H9 (cell line): ENCODE data around the gene NXN. TPM values are rescaled to one million over a fixed set of nuclear protein-coding genes. Genes with fewer than 3 reads are reported as not detected.

ENCODE experiments used
- DNase-seq: peaks from one replicate; pipeline ENCODE4 v3.0.0-alpha.2; 2017
- H2AFZ ChIP-seq: one replicate; pipeline ENCODE4 v1.6.1; 2013; ENCODE audit warnings: mild to moderate bottlenecking, low read length, control low read depth, moderate library complexity
- H2AK5ac ChIP-seq: 2 replicates; pipeline ENCODE4 v1.6.1; 2013; ENCODE audit warnings: low read length, control low read depth, mixed read lengths; ENCODE audit not compliant: insufficient read length
- H2BK120ac ChIP-seq: one replicate; pipeline ENCODE4 v1.6.1; 2013; ENCODE audit warnings: low read depth, mild to moderate bottlenecking, low read length, control low read depth, inconsistent platforms; ENCODE audit not compliant: poor library complexity, severe bottlenecking
- H2BK12ac ChIP-seq: 2 replicates; pipeline ENCODE4 v1.6.1; 2013; ENCODE audit warnings: low read length, control low read depth, mixed read lengths, low read depth; ENCODE audit not compliant: insufficient read length
- H2BK15ac ChIP-seq: 2 replicates; pipeline ENCODE4 v1.6.1; 2013; ENCODE audit warnings: low read depth, low read length, control low read depth
- H2BK20ac ChIP-seq: one replicate; pipeline ENCODE4 v1.6.1; 2013; ENCODE audit warnings: low read depth, mild to moderate bottlenecking, low read length, control low read depth, inconsistent platforms; ENCODE audit not compliant: poor library complexity, severe bottlenecking
- H2BK5ac ChIP-seq: 2 replicates; pipeline ENCODE4 v1.6.1; 2013; ENCODE audit warnings: low read length, control low read depth, mixed read lengths; ENCODE audit not compliant: insufficient read length
- H3K14ac ChIP-seq: 2 replicates; pipeline ENCODE4 v1.6.1; 2013; ENCODE audit warnings: low read length, control low read depth; ENCODE audit not compliant: insufficient read depth
- H3K18ac ChIP-seq: 2 replicates; pipeline ENCODE4 v1.6.1; 2013; ENCODE audit warnings: low read depth, mild to moderate bottlenecking, mixed read lengths, low read length, control low read depth; ENCODE audit not compliant: insufficient read length
- H3K23ac ChIP-seq: 2 replicates; pipeline ENCODE4 v1.6.1; 2013; ENCODE audit warnings: low read length, control low read depth, mixed read lengths, low read depth; ENCODE audit not compliant: insufficient read length
- H3K23me2 ChIP-seq: 2 replicates; pipeline ENCODE4 v1.6.1; 2013; ENCODE audit warnings: low read depth, mild to moderate bottlenecking, mixed read lengths, low read length, control low read depth; ENCODE audit not compliant: insufficient read length, poor library complexity, severe bottlenecking
- H3K27ac ChIP-seq: 2 replicates; pipeline ENCODE4 v1.5.1; 2013; ENCODE audit warnings: low read length, control low read depth, mixed read lengths, low read depth; ENCODE audit not compliant: insufficient read length
- H3K27me3 ChIP-seq: 2 replicates; pipeline ENCODE4 v1.6.1; 2013; ENCODE audit warnings: low read length, control low read depth, inconsistent platforms; ENCODE audit not compliant: insufficient read depth
- H3K4ac ChIP-seq: 2 replicates; pipeline ENCODE4 v1.6.1; 2013; ENCODE audit warnings: low read depth, mild to moderate bottlenecking, control low read depth, inconsistent platforms, low read length, moderate library complexity
- H3K4me1 ChIP-seq: 2 replicates; pipeline ENCODE4 v1.6.1; 2013; ENCODE audit warnings: low read length, control low read depth, inconsistent platforms; ENCODE audit not compliant: insufficient read depth
- H3K4me2 ChIP-seq: 2 replicates; pipeline ENCODE4 v1.6.1; 2013; ENCODE audit warnings: low read length, control low read depth, mixed read lengths; ENCODE audit not compliant: insufficient read length, insufficient read depth
- H3K56ac ChIP-seq: 2 replicates; pipeline ENCODE4 v1.6.1; 2013; ENCODE audit warnings: low read depth, mild to moderate bottlenecking, mixed read lengths, low read length, control low read depth; ENCODE audit not compliant: insufficient read length
- H3K79me1 ChIP-seq: 2 replicates; pipeline ENCODE4 v1.6.1; 2013; ENCODE audit warnings: low read depth, mild to moderate bottlenecking, moderate library complexity, low read length, control low read depth, inconsistent platforms; ENCODE audit not compliant: insufficient read depth, poor library complexity, severe bottlenecking
- H3K79me2 ChIP-seq: 2 replicates; pipeline ENCODE4 v1.6.1; 2013; ENCODE audit warnings: low read length, control low read depth, inconsistent platforms; ENCODE audit not compliant: insufficient read depth
- H3K9ac ChIP-seq: 2 replicates; pipeline ENCODE4 v1.6.1; 2013; ENCODE audit warnings: low read length, control low read depth, mixed read lengths; ENCODE audit not compliant: insufficient read length; ENCODE audit errors: extremely low read depth
- H3K9me3 ChIP-seq: one replicate; pipeline ENCODE4 v1.6.1; 2013; ENCODE audit warnings: low read depth, low read length, inconsistent platforms; ENCODE audit not compliant: control insufficient read depth
- H3T11ph ChIP-seq: one replicate; pipeline ENCODE4 v1.6.1; 2013; ENCODE audit warnings: mild to moderate bottlenecking, low read length, control low read depth, inconsistent platforms
- H4K20me1 ChIP-seq: one replicate; pipeline ENCODE4 v1.6.1; 2013; ENCODE audit not compliant: control insufficient read depth, insufficient read length, insufficient read depth
- H4K5ac ChIP-seq: 2 replicates; pipeline ENCODE4 v1.6.1; 2013; ENCODE audit warnings: low read depth, mild to moderate bottlenecking, mixed read lengths, low read length, control low read depth; ENCODE audit not compliant: insufficient read length
- H4K8ac ChIP-seq: replicated peaks from 2 replicates; pipeline ENCODE4 v1.6.1; 2013; ENCODE audit warnings: low read length, control low read depth, mixed read lengths, low read depth; ENCODE audit not compliant: insufficient read length
- H4K91ac ChIP-seq: 2 replicates; pipeline ENCODE4 v1.6.1; 2013; ENCODE audit warnings: low read depth, mild to moderate bottlenecking, moderate library complexity, mixed read lengths, low read length, control low read depth; ENCODE audit not compliant: insufficient read length
- H3K27ac Mint-ChIP-seq, 3 experiments: 2 replicates in 2 of 3; 3 replicates in 1 of 3; pipeline ENCODE4 v1.8.0; 2020 to 2021; ENCODE audit warnings: mixed read lengths in 3 of 3, mild to moderate bottlenecking in 1 of 3, moderate library complexity in 1 of 3
- H3K27me3 Mint-ChIP-seq: 2 replicates; pipeline ENCODE4 v1.8.0; 2021; ENCODE audit warnings: low read depth, mild to moderate bottlenecking, moderate library complexity, mixed read lengths
- H3K36me3 Mint-ChIP-seq, 3 experiments: 2 replicates in 2 of 3; 3 replicates in 1 of 3; pipeline ENCODE4 v1.8.0; 2020 to 2021; ENCODE audit warnings: low read depth in 3 of 3, mixed read lengths in 3 of 3; ENCODE audit not compliant: insufficient read depth in 1 of 3
- H3K4me1 Mint-ChIP-seq, 2 experiments: 2 replicates each; pipeline ENCODE4 v1.8.0; 2020; ENCODE audit warnings: mixed read lengths in 2 of 2
- H3K4me3 Mint-ChIP-seq, 2 experiments: 2 replicates in 1 of 2; 3 replicates in 1 of 2; pipeline ENCODE4 v1.8.0; 2020 to 2021; ENCODE audit warnings: mild to moderate bottlenecking in 2 of 2, mixed read lengths in 2 of 2, moderate library complexity in 1 of 2
- H3K9me3 Mint-ChIP-seq, 2 experiments: 2 replicates in 1 of 2; 3 replicates in 1 of 2; pipeline ENCODE4 v1.8.0; 2020; ENCODE audit warnings: mild to moderate bottlenecking in 2 of 2, mixed read lengths in 2 of 2, moderate library complexity in 1 of 2
- CTCF ChIP-seq: fragments of 200-600 bp; sonication (generic); conservative IDR thresholded peaks from 3 replicates; pipeline ENCODE4 v1.8.0; 2021; ENCODE audit warnings: antibody characterized with exemption, mild to moderate bottlenecking
- WGBS: extraction: QIAGEN DNeasy Blood & Tissue Kit; methylation state at CpG from one replicate; pipeline ENCODE4 v1.1.7; 2013; ENCODE audit warnings: missing lambda C conversion rate, low lambda C conversion rate, mixed read lengths; ENCODE audit not compliant: insufficient read length; ENCODE audit errors: extremely low coverage; 5-methylcytosine and 5-hydroxymethylcytosine counted together
- total RNA-seq: library from RNA; stranded (reverse); gene quantifications from 2 replicates; pipeline ENCODE4 v1.2.1, GENCODE V29; 2021

The NXN gene
- total RNA-seq, 1 experiment from 2014 or later, result 93.6 TPM

DNA sequence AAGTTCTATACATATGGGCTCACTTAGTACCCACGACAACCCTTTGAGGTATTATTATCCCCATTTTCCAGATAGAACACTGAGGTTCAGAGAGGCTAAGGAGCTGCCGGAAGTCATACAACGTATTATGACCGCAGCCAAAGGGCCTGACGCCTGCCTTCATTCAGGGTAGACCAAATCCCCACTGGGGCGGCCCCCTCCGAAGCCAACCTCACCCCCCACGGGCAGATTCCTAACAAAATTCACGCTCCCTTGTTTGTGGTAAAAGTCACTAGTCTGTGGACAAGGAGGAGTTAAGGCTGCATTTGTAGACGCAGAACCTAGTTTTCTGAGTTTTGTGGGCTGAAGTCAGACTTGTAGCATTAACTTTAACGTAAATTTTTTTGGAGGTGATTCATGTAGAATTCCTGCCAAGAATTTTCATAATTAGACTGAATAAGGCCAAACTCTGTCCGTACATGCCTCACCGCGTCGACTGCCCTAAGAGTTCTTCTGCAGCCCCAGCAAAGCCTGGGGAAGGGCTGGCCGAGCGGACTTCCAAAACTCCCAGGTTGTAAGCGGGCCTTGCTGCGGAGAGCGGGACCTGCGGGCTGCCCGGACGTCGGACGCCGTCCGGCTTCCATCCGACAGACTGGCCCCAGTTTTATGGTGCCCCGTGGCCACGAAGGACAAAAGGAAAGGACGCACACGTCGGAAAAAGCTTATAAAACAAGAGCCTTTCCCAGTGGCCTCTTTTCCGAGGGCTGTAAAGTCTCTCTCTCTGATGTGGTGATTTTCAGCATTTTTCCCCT lies 75.7 kb downstream of the NXN start:
- Histone ChIP-seq H4K5ac (no peak overlapping the region), H3K4ac (no peak overlapping the region), H3K23me2 (no peaks in the 10 kb centered on the region), H3K9me3 (no peaks in the 10 kb centered on the region), H3K23ac (no peak overlapping the region), H2BK120ac (no peak overlapping the region), H2AFZ (no peak overlapping the region), H3K18ac (no peak overlapping the region), H3K27ac (no peak overlapping the region), H3K79me1 (peaks cover 3% of the 10 kb centered on the region), H2BK15ac (no peak overlapping the region), H3K27me3 (no peaks in the 10 kb centered on the region), H3K56ac (no peak overlapping the region), H2AK5ac (no peak overlapping the region), H3K79me2 (peaks cover 13% of the 10 kb centered on the region; the same call in 1 of the 2 replicates), H3K4me2 (no peak overlapping the region), H2BK5ac (no peak overlapping the region), H4K20me1 (no peaks in the 10 kb centered on the region), H2BK12ac (no peak overlapping the region), H3K14ac (no peak overlapping the region), H3T11ph (no peak overlapping the region), H4K8ac (no peak overlapping the region), H3K4me1 (peaks cover 4% of the 10 kb centered on the region; the same call in 1 of the 2 replicates), H2BK20ac (no peak overlapping the region), H4K91ac (no peak overlapping the region), H3K9ac (no peak overlapping the region)
- H3K4me1 Mint-ChIP-seq, result peaks cover 36 to 44% of the 10 kb centered on the region in 2 experiments
- no CpG with 5 or more reads among the region's 34 CpGs for WGBS
- peaks cover 0 to 4% (median 3%) of the 10 kb centered on the region in 3 experiments; a peak in 3 of 7 replicates for H3K36me3 Mint-ChIP-seq
- H3K27me3 Mint-ChIP-seq, result no peaks in the 10 kb centered on the region; the same call in 1 of the 2 replicates
- no peaks in the 10 kb centered on the region for H3K9me3 Mint-ChIP-seq
- TF ChIP-seq CTCF, result no peak
- peak overlapping the region in 1 of 3 experiments; percentile 41; a peak in 3 of 7 replicates for H3K27ac Mint-ChIP-seq
- no peak overlapping the region for H3K4me3 Mint-ChIP-seq
- no peak for DNase-seq
